ENCODE measurements around the gene ATRX.
"Not testable (repeated sequence)": the region's sequence is repeated elsewhere in the genome, so short reads cannot be mapped to it uniquely, and the experiment has no call there.

Gene ATRX

GRCh38 chrX:77638397-77638796 is 147.6 kb downstream of the ATRX start:
- no peak overlapping the region for H3K4me3 ChIP-seq
- H3K4me2 ChIP-seq = no peak overlapping the region
- peaks cover 71% of the 10 kb centered on the region for H3K36me3 ChIP-seq
- H4K20me1 ChIP-seq = no peaks in the 10 kb centered on the region; the same call in 1 of the 2 replicates
- H3K9me3 ChIP-seq = no peaks in the 10 kb centered on the region; the same call in 1 of the 2 replicates
- no peaks in the 10 kb centered on the region for H3K4me1 ChIP-seq
- TF ChIP-seq Cebpa-rat (IDR thresholded peaks at IDR 0.05) = no peak
- H3K9ac ChIP-seq = no peak overlapping the region
- peaks cover 49% of the 10 kb centered on the region for H3K27me3 ChIP-seq
- no peak overlapping the region for H3K27ac ChIP-seq

- no peak overlapping the region for H3K9ac ChIP-seq
- no peak overlapping the region for H3K27ac ChIP-seq
- H3K36me3 ChIP-seq = peaks cover 49% of the 10 kb centered on the region
- no peaks in the 10 kb centered on the region for H3K4me1 ChIP-seq
- peaks cover 11% of the 10 kb centered on the region; the same call in 1 of the 2 replicates for H4K20me1 ChIP-seq
- H3K27me3 ChIP-seq = peaks cover 48% of the 10 kb centered on the region
- H3K4me3 ChIP-seq = no peak overlapping the region
- no peak for TF ChIP-seq Cebpa-rat (IDR thresholded peaks at IDR 0.05)
- no peaks in the 10 kb centered on the region for H3K9me3 ChIP-seq
- no peak overlapping the region for H3K4me2 ChIP-seq
Measured at GRCh38 chrX:77635373-77635772, 150.6 kb downstream of the ATRX start.

- Histone ChIP-seq H3K27me3 (peaks cover 40% of the 10 kb centered on the region; the same call in 1 of the 2 replicates), H3K4me3 (no peak overlapping the region), H3K36me3 (peaks cover 6% of the 10 kb centered on the region; the same call in 1 of the 2 replicates), H3K9me3 (no peaks in the 10 kb centered on the region), H3K27ac (no peak overlapping the region), H3K9ac (no peak overlapping the region), H4K20me1 (peaks cover 11% of the 10 kb centered on the region), H3K4me2 (no peak overlapping the region), H3K4me1 (no peaks in the 10 kb centered on the region)
- no peak for TF ChIP-seq Cebpa-rat (IDR thresholded peaks at IDR 0.05)
Measured at GRCh38 chrX:77628294-77629025, 157.6 kb downstream of the ATRX start.

- peaks cover 33% of the 10 kb centered on the region for H3K27me3 ChIP-seq
- H3K4me3 ChIP-seq = no peak overlapping the region
- H3K9me3 ChIP-seq = no peaks in the 10 kb centered on the region
- H4K20me1 ChIP-seq = peaks cover 33% of the 10 kb centered on the region
- H3K27ac ChIP-seq = no peak overlapping the region
- H3K4me1 ChIP-seq = no peaks in the 10 kb centered on the region
- peaks cover 16% of the 10 kb centered on the region for H3K36me3 ChIP-seq
- H3K9ac ChIP-seq = no peak overlapping the region
- no peak overlapping the region for H3K4me2 ChIP-seq
- TF ChIP-seq Cebpa-rat (IDR thresholded peaks at IDR 0.05) = no peak
Measured at GRCh38 chrX:77622672-77623071, 163.3 kb downstream of the ATRX start.

- Histone ChIP-seq H4K20me1 (peaks cover 37% of the 10 kb centered on the region), H3K36me3 (peaks cover 13% of the 10 kb centered on the region), H3K9me3 (no peaks in the 10 kb centered on the region), H3K4me1 (no peaks in the 10 kb centered on the region), H3K4me3 (no peak overlapping the region), H3K4me2 (no peak overlapping the region), H3K9ac (no peak overlapping the region), H3K27ac (no peak overlapping the region), H3K27me3 (peaks cover 37% of the 10 kb centered on the region)
- TF ChIP-seq Cebpa-rat (IDR thresholded peaks at IDR 0.05) = no peak
Measured at GRCh38 chrX:77622233-77622632, 163.8 kb downstream of the ATRX start.

- not testable (repeated sequence) for H3K9ac ChIP-seq, H3K4me2 ChIP-seq, H3K27ac ChIP-seq, H3K4me3 ChIP-seq, H3K4me1 ChIP-seq, H3K9me3 ChIP-seq
- Histone ChIP-seq H4K20me1 (peaks cover 43% of the 10 kb centered on the region), H3K27me3 (peaks cover 42% of the 10 kb centered on the region), H3K36me3 (peaks cover 13% of the 10 kb centered on the region)
Measured at GRCh38 chrX:77621453-77621852, 164.6 kb downstream of the ATRX start.

- no peak overlapping the region for H3K9ac ChIP-seq
- no peak overlapping the region for H3K4me3 ChIP-seq
- no peak for TF ChIP-seq Cebpa-rat (IDR thresholded peaks at IDR 0.05)
- H3K9me3 ChIP-seq = no peaks in the 10 kb centered on the region
- peaks cover 31% of the 10 kb centered on the region for H4K20me1 ChIP-seq
- no peak overlapping the region for H3K4me2 ChIP-seq
- H3K4me1 ChIP-seq = no peaks in the 10 kb centered on the region
- H3K27ac ChIP-seq = no peak overlapping the region
- H3K36me3 ChIP-seq = peaks cover 19% of the 10 kb centered on the region
- H3K27me3 ChIP-seq = peaks cover 35% of the 10 kb centered on the region
Measured at GRCh38 chrX:77617206-77617605, 168.8 kb downstream of the ATRX start.

GRCh38 chrX:77603635-77604336 is 182.2 kb downstream of the ATRX start:
- Histone ChIP-seq H3K27ac (no peak overlapping the region), H3K27me3 (peaks cover 36% of the 10 kb centered on the region), H3K9ac (no peak overlapping the region), H3K4me1 (no peaks in the 10 kb centered on the region), H3K4me3 (no peak overlapping the region), H4K20me1 (peaks cover 6% of the 10 kb centered on the region; the same call in 1 of the 2 replicates), H3K9me3 (peaks cover under 1% of the 10 kb centered on the region; the same call in 1 of the 2 replicates), H3K36me3 (peaks cover 6% of the 10 kb centered on the region; the same call in 1 of the 2 replicates), H3K4me2 (no peak overlapping the region)
- TF ChIP-seq Cebpa-rat (IDR thresholded peaks at IDR 0.05) = no peak

GRCh38 chrX:77597511-77597910 is 188.5 kb downstream of the ATRX start:
- Histone ChIP-seq H3K4me3 (no peak overlapping the region), H3K4me2 (no peak overlapping the region), H3K9ac (no peak overlapping the region), H4K20me1 (peaks cover 33% of the 10 kb centered on the region; the same call in 1 of the 2 replicates), H3K27me3 (peaks cover 79% of the 10 kb centered on the region), H3K9me3 (no peaks in the 10 kb centered on the region), H3K27ac (no peak overlapping the region), H3K36me3 (peaks cover 26% of the 10 kb centered on the region), H3K4me1 (no peaks in the 10 kb centered on the region)
- TF ChIP-seq Cebpa-rat (IDR thresholded peaks at IDR 0.05) = no peak

- Histone ChIP-seq H3K4me3 (no peak overlapping the region), H3K27me3 (peaks cover 78% of the 10 kb centered on the region), H3K4me2 (no peak overlapping the region), H3K27ac (no peak overlapping the region), H3K4me1 (no peaks in the 10 kb centered on the region), H3K36me3 (peaks cover 30% of the 10 kb centered on the region), H3K9me3 (no peaks in the 10 kb centered on the region), H3K9ac (no peak overlapping the region), H4K20me1 (peaks cover 33% of the 10 kb centered on the region; the same call in 1 of the 2 replicates)
- TF ChIP-seq Cebpa-rat (IDR thresholded peaks at IDR 0.05) = no peak
Measured at GRCh38 chrX:77597090-77597489, 188.9 kb downstream of the ATRX start.
